Right cardiac atrium (tissue), 5 donors: Measurements from ENCODE around the gene SREBF2. TPM values are rescaled to one million over a fixed set of nuclear protein-coding genes. Genes with fewer than 3 reads are reported as not detected.
A peak's percentile ranks its signal among the peaks of the same experiment; 100 is the strongest.
"Not testable (repeated sequence)": the region's sequence is repeated elsewhere in the genome, so short reads cannot be mapped to it uniquely, and the experiment has no call there.

ENCODE experiments used
- ATAC-seq, 2 donors: fragments of 200-7000 bp; cut with Tn5 transposase; one replicate each; pipeline versions ENCODE4 v1.8.0 to v1.9.1; 2020; ENCODE audit warnings: moderate library complexity in 2 of 2, mild to moderate bottlenecking in 1 of 2
- DNase-seq, 3 donors: peaks; one replicate each; pipeline ENCODE4 v3.0.0-alpha.2; 2020
- H3K27ac ChIP-seq: one replicate; pipeline ENCODE4 v1.5.1; 2013; ENCODE audit warnings: mild to moderate bottlenecking, low read length, control low read depth, moderate library complexity
- H3K27me3 ChIP-seq: one replicate; pipeline ENCODE4 v1.6.1; 2013; ENCODE audit not compliant: control insufficient read depth, insufficient read depth
- H3K4me1 ChIP-seq: one replicate; pipeline ENCODE4 v1.6.1; 2013; ENCODE audit warnings: low read length; ENCODE audit not compliant: control insufficient read depth, insufficient read depth
- H3K4me3 ChIP-seq: one replicate; pipeline ENCODE4 v1.5.1; 2013; ENCODE audit warnings: low read length, control low read depth
- H3K9me3 ChIP-seq: one replicate; pipeline ENCODE4 v1.6.1; 2013; ENCODE audit warnings: low read length; ENCODE audit not compliant: control insufficient read depth
- WGBS: extraction: QIAGEN DNeasy Blood & Tissue Kit; methylation state at CpG from one replicate; pipeline ENCODE4 v1.1.7; 2013; 5-methylcytosine and 5-hydroxymethylcytosine counted together
- intact Hi-C, 4 donors: fragments of 100-400 bp; cut with DNase I; formaldehyde crosslinking; loops; one replicate each; pipeline versions ENCODE4 v1.11.0 to v1.14.0; 2022 to 2023
- polyA plus RNA-seq: library from polyadenylated mRNA; stranded (reverse); fragments of 200-250 nt; gene quantifications from one replicate; pipeline ENCODE4 v1.2.3, GENCODE V29; 2013
- total RNA-seq, 4 donors: library from RNA; stranded (reverse); fragmentation: NEBNext Ultra II Directional; extraction: Animal tissue kit (Norgen Biotek cat#: 25700); gene quantifications; one replicate each; pipeline ENCODE4 v1.2.1, GENCODE V29; 2021
- donor health status: healthy with polysubstance abuse.
- donor health status: DM: no; HTN: yes; CAD: no.
- donor health status: DM: no; HTN: no; CAD: no.
- donor health status: DM: no; HTN: yes; CAD: no; lungs with severe emphysema.
- donor health status: DM: yes; HTN: yes; CAD: no.

The SREBF2 gene
- total and polyA plus RNA-seq, 5 donors: 71.2 to 119 (median 99.9) TPM

DNA sequence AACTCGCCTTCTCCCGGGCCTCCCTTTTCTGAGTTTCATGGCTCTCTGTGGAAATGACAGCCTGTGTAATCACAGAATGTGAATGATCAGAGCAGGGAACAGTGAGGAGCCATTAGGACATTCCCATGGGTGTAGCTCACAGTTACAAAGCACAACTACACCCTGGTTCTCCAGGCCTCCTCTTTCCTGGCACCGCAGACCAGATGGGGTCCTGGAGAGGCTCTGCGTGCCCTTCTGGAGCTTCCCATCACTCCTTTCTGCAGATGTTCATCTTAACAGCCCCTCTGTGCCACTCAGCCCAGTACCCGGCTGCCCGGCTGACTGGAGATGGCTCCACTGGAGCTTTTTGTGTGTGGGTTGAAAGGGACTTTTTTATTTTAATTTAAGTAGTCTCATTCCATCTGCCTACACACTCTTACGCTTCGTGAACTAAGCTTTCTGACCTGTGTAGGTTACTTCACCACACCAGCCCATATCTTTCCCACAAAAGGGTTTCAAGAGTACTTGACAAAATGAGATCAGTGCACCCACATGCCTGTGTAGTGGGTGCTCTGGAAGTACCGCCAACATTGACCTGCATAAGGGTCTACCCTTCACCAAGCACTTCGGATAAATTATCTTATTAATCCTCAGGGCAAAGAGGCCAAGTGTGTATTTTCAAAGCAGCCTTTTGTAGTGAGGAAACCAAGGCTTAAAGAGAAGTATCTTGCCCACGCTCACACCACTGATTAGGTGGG, 29.8 kb downstream of the SREBF2 start:
- 66% methylated on average over 11 of the region's 11 CpGs for WGBS
- intact Hi-C loops: no loop called here
- peaks cover 12% of the 10 kb centered on the region for H3K4me1 ChIP-seq
- H3K9me3 ChIP-seq: no peaks in the 10 kb centered on the region
- peak overlapping the region; percentile 50 for H3K27ac ChIP-seq
- DNase-seq (no peak), ATAC-seq (peak in 1 of 2 donors; percentile 42)
- H3K27me3 ChIP-seq: no peaks in the 10 kb centered on the region
- H3K4me3 ChIP-seq: no peak overlapping the region

DNA sequence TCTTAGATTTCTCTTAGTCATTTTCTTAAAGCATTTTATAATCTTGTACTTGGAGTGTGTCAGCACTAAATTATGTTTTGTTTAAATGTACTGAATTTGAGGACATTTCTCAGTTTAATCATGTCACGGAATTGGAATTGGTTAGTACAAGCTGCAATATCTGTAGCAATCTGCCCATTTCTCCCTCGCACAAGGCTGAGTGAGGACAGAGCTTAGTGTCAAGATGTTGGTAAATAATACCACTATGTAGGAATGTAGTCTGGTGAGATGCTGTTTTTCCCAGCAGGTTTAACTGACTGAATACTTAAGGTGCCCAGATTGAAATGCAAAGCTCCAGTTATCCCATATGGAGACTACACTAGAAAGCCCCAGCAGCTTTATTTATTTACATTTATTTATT, 30.6 kb downstream of the SREBF2 start:
- H3K27ac ChIP-seq: no peak overlapping the region
- no peak overlapping the region for H3K4me3 ChIP-seq
- WGBS: 89% methylated on average over 2 of the region's 2 CpGs
- H3K27me3 ChIP-seq: no peaks in the 10 kb centered on the region
- intact Hi-C loops: no loop called here
- DNase-seq (no peak), ATAC-seq (no peak)
- no peaks in the 10 kb centered on the region for H3K9me3 ChIP-seq
- H3K4me1 ChIP-seq: peaks cover 11% of the 10 kb centered on the region

- no peaks in the 10 kb centered on the region for H3K27me3 ChIP-seq
- intact Hi-C loops: no loop called here
- no peaks in the 10 kb centered on the region for H3K9me3 ChIP-seq
- no peak overlapping the region for H3K27ac ChIP-seq
- no peaks in the 10 kb centered on the region for H3K4me1 ChIP-seq
- no peak overlapping the region for H3K4me3 ChIP-seq
- no peak for DNase-seq
- ATAC-seq: no peak
- 94% methylated on average over 10 of the region's 10 CpGs for WGBS
These were observed 35.7 kb downstream of the SREBF2 start for GRCh38 chr22:41868556-41868955.

DNA sequence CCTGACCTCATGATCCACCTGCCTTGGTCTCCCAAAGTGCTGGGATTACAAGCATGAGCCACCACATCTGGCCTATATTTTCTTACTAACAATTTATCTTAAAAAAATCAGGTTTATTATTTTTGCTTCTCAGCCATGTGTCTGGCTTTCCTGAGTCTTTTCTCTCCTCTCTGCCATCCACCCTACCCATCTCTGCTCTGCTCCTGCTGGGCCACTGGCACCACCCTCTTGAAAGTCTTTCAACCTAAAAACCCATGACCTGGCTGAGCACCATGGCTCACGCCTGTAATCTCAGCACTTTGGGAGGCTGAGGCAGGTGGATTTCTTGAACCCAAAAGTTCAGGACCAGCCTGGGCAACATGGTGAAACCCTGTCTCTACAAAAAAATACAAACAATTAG, 37.2 kb downstream of the SREBF2 start:
- H3K27me3 ChIP-seq, intact Hi-C loops, ATAC-seq, DNase-seq, H3K4me1 ChIP-seq, H3K27ac ChIP-seq, H3K9me3 ChIP-seq, H3K4me3 ChIP-seq: not testable (repeated sequence)
- WGBS: 77% methylated on average over 1 of the region's 1 CpG

DNA sequence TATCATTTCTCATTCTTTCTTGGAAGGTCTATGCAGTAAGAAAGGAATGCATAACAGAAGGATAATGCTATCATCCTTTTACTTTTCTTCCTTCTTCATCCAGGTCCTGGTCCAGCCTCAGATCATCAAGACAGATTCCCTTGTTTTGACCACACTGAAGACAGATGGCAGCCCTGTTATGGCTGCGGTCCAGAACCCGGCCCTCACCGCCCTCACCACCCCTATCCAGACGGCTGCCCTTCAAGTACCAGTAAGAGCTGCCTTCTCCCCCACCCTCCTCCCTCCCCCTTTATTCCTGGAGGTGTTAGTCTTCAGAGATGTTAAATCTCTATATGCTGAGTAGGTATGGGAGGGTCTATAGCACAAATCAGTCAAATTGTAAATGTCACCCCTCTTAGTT, 37.9 kb downstream of the SREBF2 start:
- Histone ChIP-seq H3K27ac (no peak overlapping the region), H3K9me3 (no peaks in the 10 kb centered on the region), H3K4me3 (no peak overlapping the region), H3K4me1 (no peaks in the 10 kb centered on the region), H3K27me3 (no peaks in the 10 kb centered on the region)
- ATAC-seq: no peak
- DNase-seq: no peak
- intact Hi-C loops: no loop called here
- 64% methylated on average over 4 of the region's 4 CpGs for WGBS

DNA sequence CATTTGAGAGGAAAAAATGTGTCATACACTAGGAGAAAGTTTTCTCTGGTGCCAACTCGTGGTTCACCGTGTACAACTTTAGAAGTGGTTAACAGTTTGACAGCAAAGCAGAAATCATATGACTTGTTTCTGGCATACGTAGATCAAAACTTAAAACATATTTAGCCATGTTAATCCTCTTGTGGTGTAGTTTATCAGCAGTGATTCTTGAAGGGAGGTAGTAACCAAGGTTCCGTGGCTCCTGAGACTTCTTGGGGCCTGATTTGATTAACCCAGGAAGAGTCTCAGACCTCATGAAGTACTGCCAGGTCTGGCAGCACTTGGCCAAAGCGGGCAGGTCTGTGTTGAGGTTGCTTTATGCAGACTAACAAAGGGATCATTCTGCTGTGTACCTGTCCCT, 40.5 kb downstream of the SREBF2 start:
- Histone ChIP-seq H3K27ac (peak overlapping the region; percentile 36), H3K4me3 (no peak overlapping the region), H3K27me3 (no peaks in the 10 kb centered on the region), H3K4me1 (no peaks in the 10 kb centered on the region), H3K9me3 (no peaks in the 10 kb centered on the region)
- DNase-seq (no peak), ATAC-seq (peak in 1 of 2 donors; percentile 25)
- WGBS: 62% methylated on average over 5 of the region's 5 CpGs
- intact Hi-C loops: no loop called here

DNA sequence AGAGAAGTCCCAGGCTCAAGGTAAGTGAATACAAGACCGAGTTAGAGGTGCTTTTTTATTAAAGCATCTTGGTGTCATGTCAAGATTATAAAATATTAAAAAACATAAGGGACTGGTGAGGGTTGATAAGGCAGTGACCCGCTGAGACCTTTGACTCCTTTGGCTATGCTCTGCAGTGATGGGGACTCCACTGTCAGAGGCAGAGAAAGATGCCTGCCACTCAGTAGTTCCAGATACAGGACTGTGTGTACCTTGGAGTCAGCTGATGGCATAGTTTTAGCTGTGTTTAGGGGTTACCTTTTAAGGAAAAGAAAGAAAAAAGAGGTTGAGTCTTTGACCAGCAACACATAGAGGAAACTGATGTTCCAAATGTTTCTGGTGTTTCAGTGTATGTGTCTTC, 41.2 kb downstream of the SREBF2 start:
- H3K4me1 ChIP-seq: no peaks in the 10 kb centered on the region
- no peaks in the 10 kb centered on the region for H3K27me3 ChIP-seq
- DNase-seq: no peak
- no peak overlapping the region for H3K4me3 ChIP-seq
- intact Hi-C loops: no loop called here
- WGBS: 94% methylated on average over 2 of the region's 2 CpGs
- peak in 1 of 2 donors; percentile 43 for ATAC-seq
- no peak overlapping the region for H3K27ac ChIP-seq
- H3K9me3 ChIP-seq: no peaks in the 10 kb centered on the region

- DNase-seq (no peak), ATAC-seq (no peak)
- H3K9me3 ChIP-seq: no peaks in the 10 kb centered on the region
- no peak overlapping the region for H3K27ac ChIP-seq
- intact Hi-C loops: no loop called here
- no peaks in the 10 kb centered on the region for H3K27me3 ChIP-seq
- 76% methylated on average over 10 of the region's 10 CpGs for WGBS
- no peak overlapping the region for H3K4me3 ChIP-seq
- H3K4me1 ChIP-seq: no peaks in the 10 kb centered on the region
These were observed 42.8 kb downstream of the SREBF2 start for GRCh38 chr22:41875531-41876270.

DNA sequence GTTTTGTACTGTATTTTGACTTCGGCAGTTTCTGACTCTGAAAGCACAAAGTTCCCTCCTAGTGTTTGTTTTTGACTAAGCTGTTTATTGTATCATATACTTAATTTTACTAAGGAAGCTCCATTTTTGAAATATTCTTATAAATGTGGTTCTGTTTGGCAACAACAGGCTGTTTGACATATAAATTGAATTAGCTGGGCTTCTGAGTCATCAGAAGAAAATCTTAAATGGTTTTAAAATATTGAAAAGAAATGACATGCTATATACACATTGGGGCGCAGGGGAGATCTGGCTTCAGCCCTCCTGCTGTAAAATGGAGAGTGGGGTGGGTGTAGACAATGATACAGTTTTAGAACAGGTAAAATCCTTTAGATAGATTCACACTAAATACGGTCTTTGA, 43.4 kb downstream of the SREBF2 start:
- no peak overlapping the region for H3K4me3 ChIP-seq
- DNase-seq (no peak), ATAC-seq (no peak)
- no peaks in the 10 kb centered on the region for H3K4me1 ChIP-seq
- H3K27me3 ChIP-seq: no peaks in the 10 kb centered on the region
- WGBS: 92% methylated on average over 3 of the region's 3 CpGs
- intact Hi-C loops: no loop called here
- no peak overlapping the region for H3K27ac ChIP-seq
- no peaks in the 10 kb centered on the region for H3K9me3 ChIP-seq

GRCh38 chr22:41876675-41877074, 43.8 kb downstream of the SREBF2 start:
- Histone ChIP-seq H3K4me1 (no peaks in the 10 kb centered on the region), H3K9me3 (no peaks in the 10 kb centered on the region), H3K4me3 (no peak overlapping the region), H3K27ac (no peak overlapping the region), H3K27me3 (no peaks in the 10 kb centered on the region)
- no peak for ATAC-seq
- DNase-seq: no peak
- intact Hi-C loops: no loop called here

DNA sequence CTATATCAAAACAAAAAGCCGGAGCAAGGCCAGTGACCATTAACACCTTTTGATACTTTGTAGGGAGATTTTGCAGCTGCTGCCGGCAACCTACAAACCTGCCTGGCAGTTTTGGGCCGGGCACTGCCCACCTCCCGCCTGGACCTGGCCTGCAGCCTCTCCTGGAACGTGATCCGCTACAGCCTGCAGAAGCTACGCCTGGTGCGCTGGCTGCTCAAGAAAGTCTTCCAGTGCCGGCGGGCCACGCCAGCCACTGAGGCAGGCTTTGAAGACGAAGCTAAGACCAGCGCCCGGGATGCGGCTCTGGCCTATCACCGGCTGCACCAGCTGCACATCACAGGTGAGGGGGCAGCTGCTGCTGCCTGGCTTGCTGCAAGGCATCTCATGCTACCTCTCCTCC, 47.7 kb downstream of the SREBF2 start:
- Histone ChIP-seq H3K4me3 (no peak overlapping the region), H3K27me3 (no peaks in the 10 kb centered on the region), H3K27ac (no peak overlapping the region), H3K4me1 (no peaks in the 10 kb centered on the region), H3K9me3 (no peaks in the 10 kb centered on the region)
- WGBS: 97% methylated on average over 16 of the region's 16 CpGs
- no peak for DNase-seq
- no peak for ATAC-seq
- intact Hi-C loops: no loop called here
